ENCODE results near the gene SRGAP3.

SRGAP3 gene

DNA sequence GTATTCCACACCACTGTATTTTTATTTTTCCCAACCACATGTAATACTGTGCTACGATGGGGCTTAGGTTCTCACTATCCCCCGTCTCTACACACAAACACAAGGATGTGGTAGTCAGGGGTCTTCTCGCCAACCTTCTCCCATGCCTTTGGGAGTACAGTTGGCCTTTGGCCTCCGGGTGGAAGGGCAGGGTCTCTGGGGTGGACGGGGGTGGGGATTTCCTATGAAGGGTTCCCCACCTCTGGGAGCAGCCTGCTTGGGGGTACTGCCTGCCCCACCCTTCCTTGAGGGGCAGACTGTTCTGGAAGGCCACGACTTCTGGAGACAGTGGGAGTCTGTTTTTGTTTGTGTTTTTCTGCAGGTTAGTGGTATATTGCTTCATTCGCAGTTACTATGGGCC lies 264.9 kb downstream of the SRGAP3 start:
- Histone ChIP-seq H3K9ac (ENCODE audit: low read length) (no peak overlapping the region), H3K9me3 (ENCODE audit: control insufficient read depth, low read depth, low read length) (no peaks in the 10 kb centered on the region), H3K27ac (ENCODE audit: low read length) (no peak overlapping the region), H3K4me3 (ENCODE audit: low read length) (no peak overlapping the region), H3K4me1 (ENCODE audit: control insufficient read depth, low read depth, low read length) (peaks cover 3% of the 10 kb centered on the region), H3K36me3 (ENCODE audit: control insufficient read depth, low read depth, low read length) (no peaks in the 10 kb centered on the region), H3K27me3 (ENCODE audit: control insufficient read depth, insufficient read depth, low read length) (no peaks in the 10 kb centered on the region)

DNA sequence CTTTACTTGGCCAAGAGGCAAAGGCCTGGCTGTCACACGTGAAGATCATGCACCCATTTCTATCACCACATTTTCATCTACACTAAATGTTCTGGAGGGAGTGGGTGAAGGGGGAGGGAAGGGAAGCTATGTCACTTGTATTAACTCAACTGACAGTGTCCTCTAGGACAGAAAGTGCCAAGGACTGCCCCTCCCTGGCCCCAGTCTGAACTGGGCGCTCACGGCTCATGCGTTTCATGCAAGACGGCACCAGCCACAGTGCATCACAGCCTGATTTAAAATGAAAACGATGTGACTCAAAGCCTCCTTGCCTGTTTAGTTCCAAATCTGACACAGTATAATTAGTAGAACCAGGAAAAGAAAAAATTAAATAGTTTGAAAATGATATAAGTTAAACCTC lies 265.4 kb downstream of the SRGAP3 start:
- H3K27me3 ChIP-seq (ENCODE audit: control insufficient read depth, insufficient read depth, low read length), result no peaks in the 10 kb centered on the region
- no peak overlapping the region for H3K9ac ChIP-seq (ENCODE audit: low read length)
- H3K4me1 ChIP-seq (ENCODE audit: control insufficient read depth, low read depth, low read length), result peaks cover 3% of the 10 kb centered on the region
- no peaks in the 10 kb centered on the region for H3K9me3 ChIP-seq (ENCODE audit: control insufficient read depth, low read depth, low read length)
- no peak overlapping the region for H3K4me3 ChIP-seq (ENCODE audit: low read length)
- H3K27ac ChIP-seq (ENCODE audit: low read length), result no peak overlapping the region
- no peaks in the 10 kb centered on the region for H3K36me3 ChIP-seq (ENCODE audit: control insufficient read depth, low read depth, low read length)

DNA sequence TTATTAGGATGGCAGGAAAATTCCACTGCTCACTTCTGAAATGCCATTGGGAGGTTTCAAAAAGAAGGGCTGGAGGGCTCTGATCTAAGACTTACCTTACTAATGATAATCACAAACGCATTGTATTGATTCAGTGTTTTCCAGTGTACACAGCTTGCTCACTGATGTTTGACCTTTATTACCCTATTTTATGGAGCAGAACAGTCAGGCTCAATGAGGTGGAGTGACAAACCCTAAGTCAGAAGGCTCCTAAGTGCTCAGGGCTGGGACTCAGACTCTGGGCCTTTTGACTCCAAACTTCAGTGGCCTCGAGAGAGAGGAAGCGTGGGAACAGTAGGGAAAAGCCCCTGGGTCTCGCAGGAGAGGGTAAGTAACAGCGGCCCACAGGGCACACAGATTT lies 265.9 kb downstream of the SRGAP3 start:
- Histone ChIP-seq H3K27me3 (ENCODE audit: control insufficient read depth, insufficient read depth, low read length) (no peaks in the 10 kb centered on the region), H3K9me3 (ENCODE audit: control insufficient read depth, low read depth, low read length) (no peaks in the 10 kb centered on the region), H3K27ac (ENCODE audit: low read length) (no peak overlapping the region), H3K4me3 (ENCODE audit: low read length) (no peak overlapping the region), H3K4me1 (ENCODE audit: control insufficient read depth, low read depth, low read length) (peaks cover 3% of the 10 kb centered on the region), H3K9ac (ENCODE audit: low read length) (no peak overlapping the region), H3K36me3 (ENCODE audit: control insufficient read depth, low read depth, low read length) (no peaks in the 10 kb centered on the region)

DNA sequence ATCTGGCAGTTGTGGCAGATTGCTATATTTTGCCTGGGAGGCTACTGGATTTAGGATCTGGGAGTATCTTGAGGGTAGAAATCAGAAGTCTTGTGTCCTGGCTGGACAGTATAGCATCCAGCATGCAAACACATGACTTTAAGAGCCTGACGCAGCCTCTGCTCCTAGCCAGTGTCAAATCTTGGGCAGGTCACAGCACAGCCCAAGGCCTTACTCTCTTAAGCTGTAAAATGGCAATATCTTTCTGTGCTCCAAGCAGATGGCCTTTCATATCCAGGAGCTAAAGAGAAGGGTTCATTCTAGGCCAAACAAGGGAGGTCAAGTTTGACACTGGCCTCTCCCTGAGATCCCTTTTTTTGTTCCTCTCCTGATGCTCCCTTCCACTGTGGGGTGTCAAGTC lies 266.4 kb downstream of the SRGAP3 start:
- Histone ChIP-seq H3K27me3 (ENCODE audit: control insufficient read depth, insufficient read depth, low read length) (no peaks in the 10 kb centered on the region), H3K36me3 (ENCODE audit: control insufficient read depth, low read depth, low read length) (no peaks in the 10 kb centered on the region), H3K4me1 (ENCODE audit: control insufficient read depth, low read depth, low read length) (peaks cover under 1% of the 10 kb centered on the region), H3K9ac (ENCODE audit: low read length) (no peak overlapping the region), H3K27ac (ENCODE audit: low read length) (no peak overlapping the region), H3K4me3 (ENCODE audit: low read length) (no peak overlapping the region), H3K9me3 (ENCODE audit: control insufficient read depth, low read depth, low read length) (no peaks in the 10 kb centered on the region)

DNA sequence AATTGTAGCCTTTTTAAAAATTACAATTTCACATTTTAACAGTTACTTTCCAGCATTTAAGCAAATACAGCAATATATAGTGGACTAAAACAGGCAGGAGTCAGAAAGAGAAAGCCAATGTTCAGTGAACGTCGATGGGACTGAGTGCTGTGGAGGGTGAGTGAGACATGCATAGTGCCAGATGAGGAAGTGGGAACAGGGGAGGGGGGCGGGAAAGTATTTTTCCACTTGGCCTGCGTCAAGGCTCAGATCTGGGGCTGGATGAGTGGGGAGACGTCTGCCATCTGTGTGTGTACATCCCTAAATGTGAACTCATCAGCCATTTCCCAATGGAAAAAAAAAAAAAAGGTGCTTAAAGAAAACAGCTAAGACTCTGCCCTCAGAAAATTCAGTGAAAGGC lies 266.9 kb downstream of the SRGAP3 start:
- Histone ChIP-seq H3K9ac (ENCODE audit: low read length) (no peak overlapping the region), H3K4me3 (ENCODE audit: low read length) (no peak overlapping the region), H3K27ac (ENCODE audit: low read length) (no peak overlapping the region), H3K4me1 (ENCODE audit: control insufficient read depth, low read depth, low read length) (no peaks in the 10 kb centered on the region), H3K27me3 (ENCODE audit: control insufficient read depth, insufficient read depth, low read length) (no peaks in the 10 kb centered on the region), H3K9me3 (ENCODE audit: control insufficient read depth, low read depth, low read length) (no peaks in the 10 kb centered on the region), H3K36me3 (ENCODE audit: control insufficient read depth, low read depth, low read length) (no peaks in the 10 kb centered on the region)

DNA sequence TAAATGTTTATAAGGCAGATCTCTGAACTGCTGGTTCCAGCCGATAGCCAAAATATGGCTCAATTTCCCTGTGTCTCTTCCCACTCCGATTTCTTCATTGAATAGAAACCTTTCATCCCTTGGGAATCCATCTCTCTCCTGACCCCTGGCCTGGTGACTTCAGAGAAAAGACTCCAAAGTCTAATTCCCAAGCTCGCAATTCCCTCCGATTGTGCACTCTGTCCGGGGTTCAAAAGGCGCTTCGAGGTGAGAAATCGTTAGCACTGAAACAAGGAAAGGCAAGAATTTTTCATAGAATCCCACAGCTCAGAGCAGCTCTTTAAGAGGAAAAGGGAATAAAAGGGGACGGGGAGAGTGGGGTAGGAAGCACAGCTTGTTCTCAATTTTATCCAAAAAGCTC lies 267.7 kb downstream of the SRGAP3 start:
- H3K27me3 ChIP-seq (ENCODE audit: control insufficient read depth, insufficient read depth, low read length), result no peaks in the 10 kb centered on the region
- H3K27ac ChIP-seq (ENCODE audit: low read length), result no peak overlapping the region
- H3K4me1 ChIP-seq (ENCODE audit: control insufficient read depth, low read depth, low read length), result no peaks in the 10 kb centered on the region
- no peaks in the 10 kb centered on the region for H3K36me3 ChIP-seq (ENCODE audit: control insufficient read depth, low read depth, low read length)
- H3K9ac ChIP-seq (ENCODE audit: low read length), result no peak overlapping the region
- H3K4me3 ChIP-seq (ENCODE audit: low read length), result no peak overlapping the region
- H3K9me3 ChIP-seq (ENCODE audit: control insufficient read depth, low read depth, low read length), result no peaks in the 10 kb centered on the region

DNA sequence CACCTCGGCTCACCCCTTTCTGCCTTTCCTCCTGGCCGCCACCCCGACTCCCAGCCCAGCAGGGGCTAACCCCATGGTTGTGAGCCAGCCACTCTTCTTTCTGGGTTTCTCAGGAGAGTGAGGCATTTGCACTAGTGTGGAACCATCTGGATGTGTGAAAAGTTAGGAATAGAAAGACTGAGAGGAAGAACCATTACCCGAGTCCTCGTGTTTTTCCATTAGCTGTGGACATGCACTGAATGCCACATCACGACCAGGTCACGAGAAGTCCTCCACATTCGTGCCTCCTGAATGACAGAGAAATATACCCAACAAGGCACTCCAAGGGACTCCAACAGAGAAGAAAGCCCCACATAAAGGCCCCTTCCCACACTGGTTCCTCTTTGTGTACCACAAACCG lies 268.1 kb downstream of the SRGAP3 start:
- H3K27me3 ChIP-seq (ENCODE audit: control insufficient read depth, insufficient read depth, low read length), result no peaks in the 10 kb centered on the region
- H3K4me3 ChIP-seq (ENCODE audit: low read length), result no peak overlapping the region
- H3K9me3 ChIP-seq (ENCODE audit: control insufficient read depth, low read depth, low read length), result no peaks in the 10 kb centered on the region
- H3K27ac ChIP-seq (ENCODE audit: low read length), result no peak overlapping the region
- H3K36me3 ChIP-seq (ENCODE audit: control insufficient read depth, low read depth, low read length), result no peaks in the 10 kb centered on the region
- no peaks in the 10 kb centered on the region for H3K4me1 ChIP-seq (ENCODE audit: control insufficient read depth, low read depth, low read length)
- no peak overlapping the region for H3K9ac ChIP-seq (ENCODE audit: low read length)

DNA sequence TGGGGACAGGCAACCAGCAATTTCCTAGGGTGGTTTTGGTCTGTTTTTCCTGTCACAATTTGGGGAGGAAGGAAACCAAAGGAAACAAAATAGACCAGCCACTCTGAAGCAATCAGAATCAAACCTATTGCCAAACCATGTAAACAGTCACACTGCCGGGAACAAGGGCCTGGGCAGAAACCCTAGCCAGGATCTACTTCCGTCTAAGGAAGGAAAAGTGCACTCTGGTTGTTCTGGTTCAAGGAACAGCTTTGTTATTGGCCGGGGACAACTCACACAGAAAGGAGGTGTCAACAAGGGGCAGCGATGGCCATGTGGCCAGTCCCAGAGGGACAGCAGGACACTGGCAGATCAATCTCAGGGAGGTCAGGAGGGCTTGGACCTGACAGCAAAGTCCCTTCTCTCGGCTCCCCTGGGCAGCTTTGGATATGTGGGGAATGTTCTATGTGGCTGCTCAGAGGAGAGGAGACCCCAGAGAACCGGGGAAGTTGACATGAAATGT lies 268.6 kb downstream of the SRGAP3 start:
- Histone ChIP-seq H3K27ac (ENCODE audit: low read length) (no peak overlapping the region), H3K4me1 (ENCODE audit: control insufficient read depth, low read depth, low read length) (peaks cover under 1% of the 10 kb centered on the region), H3K36me3 (ENCODE audit: control insufficient read depth, low read depth, low read length) (no peaks in the 10 kb centered on the region), H3K4me3 (ENCODE audit: low read length) (no peak overlapping the region), H3K9ac (ENCODE audit: low read length) (no peak overlapping the region), H3K9me3 (ENCODE audit: control insufficient read depth, low read depth, low read length) (no peaks in the 10 kb centered on the region), H3K27me3 (ENCODE audit: control insufficient read depth, insufficient read depth, low read length) (no peaks in the 10 kb centered on the region)

DNA sequence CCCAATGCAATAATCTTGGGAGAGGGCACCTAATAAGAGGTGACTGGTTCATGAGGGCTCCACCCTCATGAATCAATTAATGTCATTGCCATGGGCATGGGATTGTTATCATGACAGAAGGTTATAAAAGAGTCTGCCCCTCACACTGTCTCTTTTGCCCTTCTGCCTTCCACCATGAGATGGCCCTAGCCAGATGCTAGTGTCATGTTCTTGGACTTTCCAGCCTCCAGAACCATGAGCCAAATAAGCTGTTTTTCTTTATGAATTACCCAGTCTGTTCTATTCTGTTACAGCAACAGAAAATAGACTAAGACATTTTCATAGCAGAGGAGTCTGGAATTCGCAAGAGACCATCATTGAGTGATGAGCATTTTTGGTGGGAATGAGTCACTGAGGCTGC lies 270.2 kb downstream of the SRGAP3 start:
- Histone ChIP-seq H3K9me3 (ENCODE audit: control insufficient read depth, low read depth, low read length) (no peaks in the 10 kb centered on the region), H3K27ac (ENCODE audit: low read length) (no peak overlapping the region), H3K4me3 (ENCODE audit: low read length) (no peak overlapping the region), H3K4me1 (ENCODE audit: control insufficient read depth, low read depth, low read length) (peaks cover 6% of the 10 kb centered on the region), H3K27me3 (ENCODE audit: control insufficient read depth, insufficient read depth, low read length) (no peaks in the 10 kb centered on the region), H3K36me3 (ENCODE audit: control insufficient read depth, low read depth, low read length) (no peaks in the 10 kb centered on the region), H3K9ac (ENCODE audit: low read length) (no peak overlapping the region)

DNA sequence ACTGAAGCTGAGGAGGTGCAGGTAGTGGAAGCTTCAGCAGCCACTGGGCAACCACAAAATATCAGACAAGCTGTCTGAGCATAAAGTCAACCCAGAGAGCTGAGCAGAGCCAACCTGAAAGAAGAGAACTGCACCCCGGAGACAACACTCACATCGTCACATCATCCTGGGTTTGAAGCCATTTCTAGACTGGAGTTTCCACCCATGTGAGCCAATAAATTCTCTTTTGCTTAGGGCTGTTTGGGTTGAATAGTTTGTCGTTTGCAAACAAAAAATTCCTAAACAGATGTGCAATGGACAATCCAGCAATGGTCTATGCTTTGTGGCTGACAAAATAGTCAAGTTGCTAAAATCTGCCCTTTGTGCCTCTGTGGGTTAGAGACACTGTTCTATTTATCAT lies 270.9 kb downstream of the SRGAP3 start:
- Histone ChIP-seq H3K4me1 (ENCODE audit: control insufficient read depth, low read depth, low read length) (peaks cover 6% of the 10 kb centered on the region), H3K27me3 (ENCODE audit: control insufficient read depth, insufficient read depth, low read length) (no peaks in the 10 kb centered on the region), H3K36me3 (ENCODE audit: control insufficient read depth, low read depth, low read length) (no peaks in the 10 kb centered on the region), H3K9ac (ENCODE audit: low read length) (no peak overlapping the region), H3K27ac (ENCODE audit: low read length) (no peak overlapping the region), H3K4me3 (ENCODE audit: low read length) (no peak overlapping the region), H3K9me3 (ENCODE audit: control insufficient read depth, low read depth, low read length) (no peaks in the 10 kb centered on the region)

DNA sequence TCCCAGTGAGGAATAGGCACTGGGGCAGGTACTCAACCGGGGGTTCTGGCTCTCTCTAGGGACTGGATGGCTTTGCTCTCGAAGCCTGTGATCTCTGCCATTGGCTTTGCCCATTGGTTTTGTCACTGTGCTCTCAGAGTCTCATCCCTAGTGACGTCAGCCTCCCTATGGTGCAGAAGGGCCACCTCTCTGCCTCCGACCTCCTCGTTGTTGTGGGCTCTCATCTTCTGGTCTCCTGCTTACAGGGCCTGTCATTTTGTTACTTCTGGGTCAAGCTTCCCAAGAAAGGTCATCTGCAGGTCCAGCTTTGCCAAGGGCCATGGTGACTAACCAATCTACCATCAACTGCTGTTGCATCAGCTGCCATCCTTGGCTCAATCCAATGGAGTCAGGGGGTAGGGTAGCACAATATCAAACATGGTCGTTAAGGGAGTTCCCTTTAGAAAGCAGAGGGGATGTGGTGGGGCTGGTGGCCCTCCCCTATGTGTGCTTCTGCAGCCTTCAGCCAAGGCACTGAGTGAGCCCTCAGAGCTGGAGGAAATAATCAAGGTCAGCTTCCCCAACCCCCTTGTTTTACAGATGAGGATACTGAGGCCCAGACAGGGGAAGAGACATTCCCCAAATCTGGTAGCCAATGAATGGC lies 272.8 kb downstream of the SRGAP3 start:
- H3K4me3 ChIP-seq (ENCODE audit: low read length), result no peak overlapping the region

More for the DNA sequence above, 272.8 kb downstream of the SRGAP3 start:
- Histone ChIP-seq H3K9me3 (ENCODE audit: control insufficient read depth, low read depth, low read length) (no peaks in the 10 kb centered on the region), H3K9ac (ENCODE audit: low read length) (no peak overlapping the region), H3K4me1 (ENCODE audit: control insufficient read depth, low read depth, low read length) (peaks cover 6% of the 10 kb centered on the region), H3K27ac (ENCODE audit: low read length) (no peak overlapping the region), H3K27me3 (ENCODE audit: control insufficient read depth, insufficient read depth, low read length) (peaks cover 3% of the 10 kb centered on the region), H3K36me3 (ENCODE audit: control insufficient read depth, low read depth, low read length) (no peaks in the 10 kb centered on the region)
